Fibroblast of skin of right biceps (primary cell): Measurements from ENCODE around the gene SLC35F3.
"Not testable (repeated sequence)": the region's sequence is repeated elsewhere in the genome, so short reads cannot be mapped to it uniquely, and the experiment has no call there.

Experiments
- DNase-seq: peaks from one replicate; pipeline ENCODE4 v3.0.0-alpha.2; 2013

Gene SLC35F3

DNA sequence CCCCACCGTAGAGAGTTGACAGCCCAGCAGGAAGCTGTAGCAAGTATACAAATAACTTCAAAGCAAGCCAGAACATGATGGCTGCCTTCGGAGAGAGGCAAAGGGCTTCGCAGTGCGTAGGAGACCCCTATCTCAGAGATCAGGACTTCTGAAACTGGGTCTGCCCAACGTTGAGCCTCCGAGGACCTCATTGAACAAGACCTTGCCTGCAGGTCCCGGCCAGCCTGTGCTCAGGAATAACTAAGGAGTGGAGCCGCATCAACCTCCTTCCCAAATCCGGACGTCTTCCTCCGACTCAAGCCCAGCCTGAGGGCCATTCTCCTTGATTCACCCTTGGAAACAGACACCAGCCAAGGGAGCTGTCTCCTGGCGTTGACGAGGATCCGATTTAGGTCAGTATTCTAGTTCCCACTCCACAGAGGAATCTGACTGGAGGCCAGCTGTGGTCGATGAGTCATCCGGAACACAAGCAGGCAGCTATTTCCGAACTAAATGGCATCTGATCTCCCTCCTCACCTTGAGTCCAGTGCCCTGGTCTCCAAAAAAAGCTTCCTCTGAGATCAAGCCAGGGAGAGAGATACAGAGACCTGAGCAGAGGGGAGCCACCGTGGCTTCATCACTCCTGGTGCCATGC, 302.3 kb downstream of the SLC35F3 start:
- DNase-seq, result peak; percentile 63

GRCh38 chr1:234208351-234208750, 303.9 kb downstream of the SLC35F3 start:
- no peak for DNase-seq

GRCh38 chr1:234208791-234209190, 304.3 kb downstream of the SLC35F3 start:
- DNase-seq, result peak; percentile 7

- DNase-seq, result not testable (repeated sequence)
Measured at GRCh38 chr1:234210429-234210828, 306.0 kb downstream of the SLC35F3 start.

DNA sequence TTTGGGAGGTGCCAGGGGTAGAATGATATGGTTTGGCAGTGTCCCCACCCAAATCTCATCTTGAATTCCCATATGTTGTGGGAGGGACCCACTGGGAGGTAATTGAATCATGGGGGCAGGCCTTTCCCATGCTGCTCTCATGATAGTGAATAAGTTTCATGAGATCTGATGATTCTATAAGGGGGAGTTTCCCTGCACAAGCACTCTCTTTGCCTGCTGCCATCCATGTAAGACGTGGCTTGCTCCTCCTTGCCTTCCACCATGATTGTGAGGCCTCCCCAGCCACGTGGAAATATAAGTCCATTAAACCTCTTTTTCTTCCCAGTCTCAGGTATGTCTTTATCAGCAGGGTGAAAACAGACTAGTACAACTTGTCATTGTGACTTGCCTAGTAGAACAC, 307.4 kb downstream of the SLC35F3 start:
- DNase-seq, result not testable (repeated sequence)

GRCh38 chr1:234212764-234213657, 308.5 kb downstream of the SLC35F3 start:
- DNase-seq, result peak; percentile 29

GRCh38 chr1:234213658-234214128, 309.2 kb downstream of the SLC35F3 start:
- no peak for DNase-seq

DNA sequence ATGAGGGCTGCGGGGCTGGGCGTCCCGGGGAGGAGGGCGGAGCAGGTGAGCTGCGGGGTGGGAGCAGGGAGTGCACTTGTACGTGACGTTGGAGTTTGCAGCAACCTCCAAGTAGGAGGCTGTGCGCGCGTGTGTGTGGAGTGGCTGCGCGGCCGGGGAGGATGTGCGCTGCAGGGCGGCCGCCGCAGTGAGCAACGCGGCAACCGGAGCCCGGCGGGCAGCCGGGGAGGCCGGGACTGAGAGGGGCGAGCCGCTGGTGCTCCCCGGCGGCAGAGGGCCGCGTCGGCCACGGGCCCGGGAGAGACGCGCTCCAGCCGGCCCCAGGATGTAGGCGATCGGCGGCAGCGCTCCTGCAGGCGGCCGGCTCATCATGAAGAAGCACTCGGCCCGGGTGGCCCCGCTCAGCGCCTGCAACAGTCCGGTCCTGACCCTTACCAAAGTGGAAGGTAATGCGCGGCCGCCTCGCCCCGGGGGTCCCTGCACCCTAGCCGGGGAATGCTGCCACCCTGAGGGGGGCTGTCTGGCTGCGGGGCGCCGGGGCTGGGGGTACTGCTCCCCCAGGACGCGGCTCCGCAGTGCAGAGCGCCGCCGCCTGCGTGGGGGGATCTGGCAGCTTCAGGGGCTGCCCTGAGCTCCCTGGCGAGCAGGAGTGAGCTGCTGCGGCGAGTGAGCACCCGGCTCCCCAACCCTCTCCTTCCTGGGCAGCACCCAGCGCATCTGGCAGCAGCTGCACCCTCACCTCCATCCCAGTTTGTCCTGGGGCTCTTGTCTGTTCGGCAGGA, 309.8 kb downstream of the SLC35F3 start:
- DNase-seq, result peak; percentile 14

DNA sequence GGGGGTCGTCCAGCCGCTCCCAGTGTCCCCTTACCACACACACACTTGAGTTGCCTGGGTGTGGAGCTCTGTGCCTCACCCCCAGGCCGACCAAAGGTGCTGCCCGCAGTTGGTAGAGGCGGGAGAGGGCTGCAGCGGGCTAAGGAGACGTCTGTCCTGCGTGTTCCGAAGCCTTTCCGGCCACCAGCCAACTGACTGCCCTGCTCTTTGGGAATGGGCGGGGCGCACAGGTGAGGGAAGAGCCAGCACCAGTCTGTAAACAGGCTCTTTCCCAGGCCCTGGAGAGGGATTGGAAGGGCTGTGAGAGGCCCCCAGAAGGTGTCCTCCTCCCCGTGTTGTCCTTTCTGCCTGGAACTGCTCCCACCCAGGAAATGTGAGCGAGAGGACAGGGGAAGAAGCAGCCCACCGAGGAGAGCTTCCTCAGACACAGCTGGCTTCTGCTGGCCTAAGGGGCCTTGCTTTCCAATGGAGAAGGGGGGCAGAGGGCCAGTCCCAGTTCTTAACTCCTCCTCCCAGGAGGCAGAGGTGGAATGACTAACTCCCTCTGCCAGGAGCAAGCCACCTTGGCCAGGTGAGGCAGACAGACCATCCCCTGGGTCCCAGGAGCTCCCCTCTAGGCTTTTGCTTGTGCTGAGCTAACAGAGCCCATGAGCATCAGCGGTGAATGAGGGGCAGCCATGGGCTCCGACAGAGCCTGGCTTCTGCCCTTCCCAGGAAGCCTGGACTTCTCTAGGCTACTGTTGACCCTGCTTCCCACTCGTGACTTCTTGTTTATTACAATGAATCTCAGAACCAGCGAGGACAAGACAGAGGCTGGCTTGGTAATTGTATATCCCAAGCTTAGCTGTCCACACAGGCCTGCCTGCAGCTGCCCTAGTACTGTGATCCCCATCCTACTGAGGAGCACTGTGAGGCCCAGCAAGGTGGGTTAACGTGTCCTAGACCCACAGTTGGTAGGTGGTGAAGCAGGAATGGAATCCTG, 310.7 kb downstream of the SLC35F3 start:
- DNase-seq, result no peak

GRCh38 chr1:234216116-234216703, 311.7 kb downstream of the SLC35F3 start:
- no peak for DNase-seq

GRCh38 chr1:234217316-234217840, 312.9 kb downstream of the SLC35F3 start:
- DNase-seq, result no peak

DNA sequence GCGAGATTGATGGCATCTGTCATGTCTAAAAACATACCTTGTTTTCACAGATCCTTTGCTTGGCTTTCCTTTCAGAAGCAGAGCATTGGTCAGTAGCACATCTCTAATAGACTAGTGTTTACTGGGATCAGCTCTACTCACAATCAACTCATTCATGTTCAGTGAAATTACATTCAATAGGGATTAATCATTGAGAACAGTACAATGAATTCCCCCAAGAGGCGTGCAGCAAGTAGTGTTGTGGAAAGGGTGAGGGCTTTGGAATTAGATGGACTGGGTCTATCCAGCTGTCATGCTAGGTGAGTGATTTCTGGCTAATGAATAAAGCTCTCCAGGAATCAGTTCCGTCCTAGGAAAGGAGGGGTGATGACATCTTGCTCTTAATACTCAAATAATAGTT, 313.6 kb downstream of the SLC35F3 start:
- DNase-seq, result no peak

DNA sequence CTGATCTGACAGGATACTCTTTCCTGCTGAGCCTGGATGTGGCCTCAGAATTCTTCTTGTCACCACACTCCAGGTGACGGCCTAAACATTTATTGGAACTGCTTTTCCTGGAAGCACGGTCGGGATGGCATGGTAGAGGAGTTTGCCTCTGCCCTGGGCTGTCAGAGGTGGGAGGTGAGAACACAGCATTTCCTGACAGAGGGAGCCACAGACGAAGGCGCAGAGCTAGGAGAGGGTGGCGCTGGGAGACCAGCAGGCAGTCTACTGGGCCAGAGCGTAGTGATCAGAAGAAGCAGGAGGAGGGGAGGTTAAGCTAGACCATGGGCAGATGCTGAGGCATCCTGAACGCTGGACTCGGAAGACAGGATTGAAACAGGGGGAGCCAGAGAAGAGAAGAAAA, 315.2 kb downstream of the SLC35F3 start:
- DNase-seq, result no peak

GRCh38 chr1:234221601-234222000, 317.1 kb downstream of the SLC35F3 start:
- DNase-seq, result no peak

- DNase-seq, result no peak
Measured at GRCh38 chr1:234222561-234223280, 318.2 kb downstream of the SLC35F3 start.

DNA sequence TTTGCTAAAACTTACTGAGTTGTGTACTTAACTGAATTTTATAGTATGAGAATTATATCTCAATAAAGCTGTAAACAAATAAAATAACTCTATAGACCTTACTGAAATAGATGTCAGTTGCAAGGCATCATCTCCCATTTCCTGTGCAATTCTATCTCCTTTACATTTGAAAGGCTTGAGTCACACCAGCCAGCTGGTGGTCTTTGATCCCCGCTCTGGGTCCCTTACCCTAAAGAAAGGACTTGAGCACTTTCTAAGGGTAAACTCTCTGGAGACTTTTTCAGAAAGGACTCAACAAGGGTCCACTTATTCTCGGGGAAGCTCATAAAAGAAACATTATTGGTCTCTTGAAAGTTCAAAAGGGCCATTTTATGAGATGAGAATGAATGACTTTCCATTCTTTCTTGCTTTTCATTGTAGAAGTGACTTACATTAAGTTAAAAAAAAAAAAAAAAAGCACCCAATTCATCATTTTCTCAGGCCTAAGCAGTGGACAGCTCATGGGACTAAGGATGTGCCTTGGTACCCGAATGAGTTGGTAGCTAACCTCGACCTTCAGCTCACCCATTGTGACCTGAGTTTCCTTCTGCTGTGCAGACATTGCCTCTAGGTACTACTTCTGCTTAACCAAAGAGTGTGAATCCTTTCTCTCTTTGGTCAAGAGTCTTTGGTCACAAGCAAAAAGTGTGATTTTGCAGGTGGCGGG, 321.8 kb downstream of the SLC35F3 start:
- no peak for DNase-seq

DNA sequence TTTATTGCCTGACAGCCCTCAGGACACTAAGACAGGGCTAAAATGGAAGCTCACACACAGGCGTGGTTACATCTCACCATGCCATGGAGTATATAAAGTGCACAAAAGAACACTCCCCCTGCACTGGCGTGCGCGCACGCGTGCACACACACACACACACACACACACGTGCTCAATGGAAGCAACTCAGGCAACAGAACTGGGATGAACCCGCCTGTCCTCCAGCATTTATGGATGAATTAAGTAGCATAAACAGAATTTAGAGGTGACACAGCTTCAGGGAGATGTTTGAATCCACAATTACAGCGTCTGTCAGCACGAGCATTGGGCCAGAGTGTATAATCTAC, 322.3 kb downstream of the SLC35F3 start:
- DNase-seq, result no peak

GRCh38 chr1:234229581-234230387, 325.3 kb downstream of the SLC35F3 start:
- DNase-seq, result no peak

DNA sequence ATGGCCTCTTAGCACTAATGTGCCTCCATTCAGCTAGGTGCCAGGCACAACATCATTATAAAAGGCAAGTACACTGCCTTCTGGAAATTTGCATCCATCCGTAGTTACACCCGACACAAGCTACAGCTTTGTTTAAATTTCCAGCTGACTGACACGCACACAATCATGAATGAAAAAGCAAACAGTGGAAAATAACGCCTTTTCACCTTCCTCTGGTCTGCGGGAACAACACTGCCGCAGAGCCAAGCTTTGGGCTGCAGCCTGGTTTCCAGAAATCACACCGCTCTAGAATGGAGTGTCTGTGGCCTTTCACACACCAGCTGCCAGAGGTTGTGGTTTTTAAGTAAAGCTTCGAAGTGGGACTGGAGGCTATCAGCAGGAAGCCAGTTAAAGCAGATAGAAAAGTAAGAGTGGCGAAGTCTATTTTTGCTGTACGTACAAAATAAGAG, 326.0 kb downstream of the SLC35F3 start:
- DNase-seq, result no peak
